Trophoblast cell (in vitro differentiated cells and primary cell): Measurements from ENCODE around the gene FAM83D.

Source experiments
- DNase-seq, 2 donors: peaks; one replicate each; pipeline ENCODE4 v3.0.0-alpha.2; 2016
- H2AFZ ChIP-seq: 2 replicates; pipeline ENCODE4 v1.6.1; 2013; ENCODE audit warnings: low read length, moderate library complexity, mild to moderate bottlenecking; ENCODE audit not compliant: insufficient read depth, poor library complexity
- H2AK5ac ChIP-seq: 2 replicates; pipeline ENCODE4 v1.6.1; 2013; ENCODE audit warnings: mild to moderate bottlenecking, low read length
- H2BK120ac ChIP-seq: 2 replicates; pipeline ENCODE4 v1.6.1; 2013; ENCODE audit warnings: low read length, mild to moderate bottlenecking, moderate library complexity; ENCODE audit not compliant: insufficient read depth, poor library complexity
- H2BK12ac ChIP-seq: 2 replicates; pipeline ENCODE4 v1.6.1; 2013; ENCODE audit warnings: mild to moderate bottlenecking, low read length, moderate library complexity
- H2BK5ac ChIP-seq: 2 replicates; pipeline ENCODE4 v1.6.1; 2013; ENCODE audit warnings: low read length, low read depth, moderate library complexity, mild to moderate bottlenecking; ENCODE audit not compliant: poor library complexity
- H3K14ac ChIP-seq: 2 replicates; pipeline ENCODE4 v1.6.1; 2013; ENCODE audit warnings: mild to moderate bottlenecking, low read length
- H3K18ac ChIP-seq: 2 replicates; pipeline ENCODE4 v1.6.1; 2013; ENCODE audit warnings: mild to moderate bottlenecking, low read length
- H3K23ac ChIP-seq: 2 replicates; pipeline ENCODE4 v1.6.1; 2013; ENCODE audit warnings: low read length
- H3K27ac ChIP-seq: 2 replicates; pipeline ENCODE4 v1.5.1; 2013; ENCODE audit warnings: low read depth, mild to moderate bottlenecking, inconsistent platforms, low read length, moderate library complexity
- H3K27me3 ChIP-seq: 2 replicates; pipeline ENCODE4 v1.6.1; 2013; ENCODE audit warnings: inconsistent platforms, mild to moderate bottlenecking, low read length, moderate library complexity; ENCODE audit not compliant: insufficient read depth
- H3K36me3 ChIP-seq, 2 experiments: 1 replicate in 1 of 2; 2 replicates in 1 of 2; pipeline ENCODE4 v1.6.1; 2013; ENCODE audit warnings: low read length in 2 of 2, mild to moderate bottlenecking in 2 of 2, moderate library complexity in 1 of 2; ENCODE audit not compliant: insufficient read depth in 2 of 2, control insufficient read depth in 1 of 2
- H3K4ac ChIP-seq: 2 replicates; pipeline ENCODE4 v1.6.1; 2013; ENCODE audit warnings: low read depth, mild to moderate bottlenecking, low read length, moderate library complexity
- H3K4me1 ChIP-seq, 2 experiments: 1 replicate in 1 of 2; 2 replicates in 1 of 2; pipeline ENCODE4 v1.6.1; 2013; ENCODE audit warnings: low read length in 2 of 2, mild to moderate bottlenecking in 2 of 2, moderate library complexity in 1 of 2; ENCODE audit not compliant: insufficient read depth in 2 of 2, control insufficient read depth in 1 of 2
- H3K4me2 ChIP-seq: 2 replicates; pipeline ENCODE4 v1.6.1; 2013; ENCODE audit warnings: inconsistent platforms, mild to moderate bottlenecking, low read length, moderate library complexity
- H3K4me3 ChIP-seq: 2 replicates; pipeline ENCODE4 v1.5.1; 2013; ENCODE audit warnings: mild to moderate bottlenecking, low read depth, low read length, inconsistent platforms
- H3K79me1 ChIP-seq: one replicate; pipeline ENCODE4 v1.6.1; 2013; ENCODE audit warnings: low read length
- H3K79me2 ChIP-seq: 2 replicates; pipeline ENCODE4 v1.6.1; 2013; ENCODE audit warnings: low read length, mild to moderate bottlenecking; ENCODE audit not compliant: control insufficient read depth, insufficient read depth, poor library complexity
- H3K9ac ChIP-seq: 2 replicates; pipeline ENCODE4 v1.6.1; 2013; ENCODE audit warnings: mild to moderate bottlenecking, low read length
- H3K9me3 ChIP-seq: 2 replicates; pipeline ENCODE4 v1.6.1; 2013; ENCODE audit warnings: low read depth, mild to moderate bottlenecking, control low read depth, inconsistent platforms, low read length; ENCODE audit not compliant: insufficient read depth
- H4K12ac ChIP-seq: 2 replicates; pipeline ENCODE4 v1.6.1; 2013; ENCODE audit warnings: low read depth, mild to moderate bottlenecking, low read length, moderate library complexity
- H4K8ac ChIP-seq: 2 replicates; pipeline ENCODE4 v1.6.1; 2013; ENCODE audit warnings: low read depth, mild to moderate bottlenecking, low read length, moderate library complexity
- H4K91ac ChIP-seq: one replicate; pipeline ENCODE4 v1.6.1; 2013; ENCODE audit warnings: low read depth, mild to moderate bottlenecking, low read length, moderate library complexity
- whole genome bisulfite sequencing: extraction: QIAGEN DNeasy Blood & Tissue Kit; methylation state at CpG from one replicate; pipeline ENCODE4 v1.1.7; 2013; ENCODE audit warnings: missing lambda C conversion rate; ENCODE audit not compliant: insufficient read length, insufficient coverage; ENCODE audit errors: extremely low coverage; 5-methylcytosine and 5-hydroxymethylcytosine counted together

FAM83D gene

GRCh38 chr20:38885357-38885756, 40.9 kb upstream of the FAM83D start:
- H4K91ac ChIP-seq = no peak overlapping the region
- H3K27ac ChIP-seq = no peak overlapping the region
- H3K36me3 ChIP-seq = no peaks in the 10 kb centered on the region
- H3K9ac ChIP-seq = no peak overlapping the region
- H3K4me3 ChIP-seq = no peak overlapping the region
- no CpG with 5 or more reads among the region's 6 CpGs for WGBS
- no peaks in the 10 kb centered on the region for H3K27me3 ChIP-seq
- H3K14ac ChIP-seq = no peak overlapping the region
- no peak for DNase-seq
- no peak overlapping the region for H2BK5ac ChIP-seq
- H2BK12ac ChIP-seq = no peak overlapping the region
- no peak overlapping the region for H3K18ac ChIP-seq
- H2BK120ac ChIP-seq = no peak overlapping the region
- H3K4me2 ChIP-seq = no peak overlapping the region
- H4K12ac ChIP-seq = no peak overlapping the region
- no peaks in the 10 kb centered on the region for H3K4me1 ChIP-seq
- H3K9me3 ChIP-seq = no peaks in the 10 kb centered on the region
- no peaks in the 10 kb centered on the region for H3K79me2 ChIP-seq
- no peak overlapping the region for H4K8ac ChIP-seq
- H3K79me1 ChIP-seq = no peaks in the 10 kb centered on the region
- no peak overlapping the region for H3K23ac ChIP-seq
- no peak overlapping the region for H2AK5ac ChIP-seq
- H2AFZ ChIP-seq = no peak overlapping the region
- no peak overlapping the region for H3K4ac ChIP-seq

GRCh38 chr20:38888059-38888831, 38.0 kb upstream of the FAM83D start:
- no peak overlapping the region for H3K27ac ChIP-seq
- DNase-seq = no peak
- no peak overlapping the region for H3K4me3 ChIP-seq
- no peak overlapping the region for H4K8ac ChIP-seq
- H3K14ac ChIP-seq = no peak overlapping the region
- H3K4ac ChIP-seq = no peak overlapping the region
- no peak overlapping the region for H3K9ac ChIP-seq
- no peak overlapping the region for H4K12ac ChIP-seq
- H3K18ac ChIP-seq = no peak overlapping the region
- WGBS = no CpG with 5 or more reads among the region's 13 CpGs
- no peaks in the 10 kb centered on the region for H3K9me3 ChIP-seq
- no peak overlapping the region for H2BK120ac ChIP-seq
- H3K4me1 ChIP-seq = no peaks in the 10 kb centered on the region
- no peak overlapping the region for H3K4me2 ChIP-seq
- H2AFZ ChIP-seq = no peak overlapping the region
- H3K23ac ChIP-seq = no peak overlapping the region
- no peaks in the 10 kb centered on the region for H3K79me2 ChIP-seq
- H4K91ac ChIP-seq = no peak overlapping the region
- no peak overlapping the region for H2BK12ac ChIP-seq
- no peaks in the 10 kb centered on the region for H3K36me3 ChIP-seq
- no peak overlapping the region for H2AK5ac ChIP-seq
- H2BK5ac ChIP-seq = no peak overlapping the region
- no peaks in the 10 kb centered on the region for H3K27me3 ChIP-seq
- H3K79me1 ChIP-seq = no peaks in the 10 kb centered on the region

GRCh38 chr20:38889050-38889449, 37.2 kb upstream of the FAM83D start:
- no peak overlapping the region for H3K4me2 ChIP-seq
- H4K91ac ChIP-seq = no peak overlapping the region
- no peak overlapping the region for H3K23ac ChIP-seq
- H3K9ac ChIP-seq = no peak overlapping the region
- H2AFZ ChIP-seq = no peak overlapping the region
- H4K12ac ChIP-seq = no peak overlapping the region
- H3K18ac ChIP-seq = no peak overlapping the region
- WGBS = no CpG with 5 or more reads among the region's 2 CpGs
- no peak for DNase-seq
- H3K36me3 ChIP-seq = no peaks in the 10 kb centered on the region
- no peak overlapping the region for H2AK5ac ChIP-seq
- H3K27ac ChIP-seq = no peak overlapping the region
- no peak overlapping the region for H2BK12ac ChIP-seq
- no peak overlapping the region for H4K8ac ChIP-seq
- H3K27me3 ChIP-seq = no peaks in the 10 kb centered on the region
- H3K9me3 ChIP-seq = no peaks in the 10 kb centered on the region
- H3K79me1 ChIP-seq = no peaks in the 10 kb centered on the region
- H3K4ac ChIP-seq = no peak overlapping the region
- no peak overlapping the region for H2BK5ac ChIP-seq
- H3K4me1 ChIP-seq = no peaks in the 10 kb centered on the region
- no peak overlapping the region for H3K14ac ChIP-seq
- H3K4me3 ChIP-seq = no peak overlapping the region
- H2BK120ac ChIP-seq = no peak overlapping the region
- no peaks in the 10 kb centered on the region for H3K79me2 ChIP-seq

- no peak overlapping the region for H2AK5ac ChIP-seq
- no peak overlapping the region for H2BK120ac ChIP-seq
- H3K23ac ChIP-seq = no peak overlapping the region
- H2AFZ ChIP-seq = no peak overlapping the region
- H4K12ac ChIP-seq = no peak overlapping the region
- no peak overlapping the region for H3K4ac ChIP-seq
- no peak overlapping the region for H4K8ac ChIP-seq
- DNase-seq = no peak
- H3K4me3 ChIP-seq = no peak overlapping the region
- H3K14ac ChIP-seq = no peak overlapping the region
- no peaks in the 10 kb centered on the region for H3K27me3 ChIP-seq
- no peaks in the 10 kb centered on the region for H3K79me1 ChIP-seq
- no peak overlapping the region for H2BK5ac ChIP-seq
- no CpG with 5 or more reads among the region's 13 CpGs for WGBS
- no peak overlapping the region for H3K27ac ChIP-seq
- no peak overlapping the region for H4K91ac ChIP-seq
- no peak overlapping the region for H3K4me2 ChIP-seq
- no peaks in the 10 kb centered on the region for H3K9me3 ChIP-seq
- H3K79me2 ChIP-seq = no peaks in the 10 kb centered on the region
- H3K9ac ChIP-seq = no peak overlapping the region
- H3K4me1 ChIP-seq = no peaks in the 10 kb centered on the region
- H3K18ac ChIP-seq = no peak overlapping the region
- no peaks in the 10 kb centered on the region for H3K36me3 ChIP-seq
- H2BK12ac ChIP-seq = no peak overlapping the region
Observed at GRCh38 chr20:38889792-38890496, 36.3 kb upstream of the FAM83D start.
